NCI-H345 treated with DMSO at 0.1 percent for 48 hours (cell line): Measurements from ENCODE around the gene FRRS1.

Source experiments
- DNase-seq: peaks from one replicate; lab custom pipeline; 2025; ENCODE audit not compliant: unreplicated experiment; lab: John Stamatoyannopoulos, UW

Gene FRRS1

GRCh38 chr1:99731384-99731783 is 35.1 kb downstream of the FRRS1 start:
- no peak for DNase-seq

- no peak for DNase-seq
Observed at GRCh38 chr1:99728494-99729235, 37.8 kb downstream of the FRRS1 start.

DNA sequence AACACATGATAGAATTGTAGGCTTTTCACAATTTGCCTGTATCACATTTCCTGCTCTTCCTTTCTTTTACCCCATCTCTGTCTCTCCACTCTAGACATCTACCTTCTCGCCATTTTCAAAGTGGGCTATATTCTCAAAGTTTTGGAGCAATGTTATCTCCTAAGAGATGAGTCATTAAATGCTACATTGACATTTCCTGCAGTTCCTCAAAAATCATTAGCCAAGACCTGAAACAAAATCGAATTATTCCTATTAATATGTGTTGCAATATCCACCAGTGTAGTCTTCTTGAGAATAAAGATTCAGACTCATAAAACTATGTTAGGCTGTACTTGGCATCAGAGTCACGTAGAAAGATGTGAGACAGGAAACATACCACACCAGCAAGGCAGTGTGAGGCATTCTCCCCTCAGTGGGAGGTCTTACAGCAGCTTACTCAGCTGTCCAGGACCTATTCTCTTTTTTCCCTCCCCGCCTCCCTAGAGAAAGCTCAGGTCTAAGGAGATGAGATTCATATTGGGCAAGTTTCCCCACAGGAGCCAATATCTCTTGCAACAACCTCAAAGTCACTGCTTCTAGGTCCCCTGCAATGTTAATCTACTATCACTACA is 38.8 kb downstream of the FRRS1 start:
- DNase-seq, result no peak

DNA sequence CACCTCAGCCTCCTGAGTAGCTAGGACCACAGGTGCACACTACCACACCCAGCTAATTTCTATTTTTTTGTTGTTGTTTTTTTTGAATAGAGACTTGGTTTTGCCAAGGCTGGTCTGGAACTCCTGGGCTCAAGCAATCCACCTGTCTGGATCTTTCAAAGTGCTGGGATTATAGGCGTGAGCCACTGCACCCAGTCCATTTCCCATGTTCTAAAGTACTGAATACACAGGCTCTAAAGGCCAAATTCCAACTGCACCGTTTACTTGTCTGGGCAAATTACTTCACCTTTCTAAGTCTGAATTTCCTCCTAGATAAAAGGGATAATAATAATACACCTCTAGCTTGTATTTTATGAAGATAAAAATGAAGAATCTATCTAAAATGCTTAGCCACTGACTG is 39.6 kb downstream of the FRRS1 start:
- no peak for DNase-seq

DNA sequence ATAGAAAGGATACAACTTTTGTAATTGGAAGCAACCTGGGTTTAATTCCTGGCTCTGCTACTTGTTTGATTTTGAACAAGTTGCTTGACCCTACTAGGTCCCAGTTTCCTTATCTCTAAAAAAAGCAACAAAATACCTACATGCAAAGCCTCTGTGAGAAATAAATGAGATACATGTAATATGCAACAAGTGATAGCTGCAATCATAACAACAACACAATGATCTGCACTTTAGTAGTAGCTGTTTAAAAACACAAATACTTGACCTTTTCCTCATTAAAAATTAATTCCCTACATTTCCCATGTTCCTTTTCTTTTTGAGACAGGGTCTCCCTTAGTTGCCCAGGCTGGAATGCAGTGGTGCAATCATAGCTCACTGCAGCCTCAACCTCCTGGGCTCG is 40.0 kb downstream of the FRRS1 start:
- no peak for DNase-seq

GRCh38 chr1:99725996-99726395 is 40.4 kb downstream of the FRRS1 start:
- no peak for DNase-seq

GRCh38 chr1:99723251-99723650 is 43.2 kb downstream of the FRRS1 start:
- DNase-seq, result no peak

DNA sequence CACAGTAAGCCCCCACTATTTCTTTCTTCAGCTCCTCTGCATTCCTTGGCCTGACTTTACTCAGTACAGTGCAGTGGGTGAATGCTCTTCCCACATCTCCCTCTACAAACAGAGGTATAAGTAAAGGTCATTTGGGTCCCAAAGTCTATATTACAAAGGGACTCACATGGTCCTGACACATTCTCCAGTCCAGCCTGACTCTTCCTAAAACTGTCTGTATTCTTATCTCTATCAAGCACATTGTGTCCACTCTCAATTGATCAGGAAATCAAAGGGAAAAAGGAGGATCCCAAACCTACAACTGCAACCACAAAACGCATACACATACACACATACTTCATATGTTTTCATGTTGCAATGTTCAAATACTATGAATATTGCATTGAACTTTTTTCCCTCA is 49.4 kb downstream of the FRRS1 start:
- DNase-seq, result no peak

DNA sequence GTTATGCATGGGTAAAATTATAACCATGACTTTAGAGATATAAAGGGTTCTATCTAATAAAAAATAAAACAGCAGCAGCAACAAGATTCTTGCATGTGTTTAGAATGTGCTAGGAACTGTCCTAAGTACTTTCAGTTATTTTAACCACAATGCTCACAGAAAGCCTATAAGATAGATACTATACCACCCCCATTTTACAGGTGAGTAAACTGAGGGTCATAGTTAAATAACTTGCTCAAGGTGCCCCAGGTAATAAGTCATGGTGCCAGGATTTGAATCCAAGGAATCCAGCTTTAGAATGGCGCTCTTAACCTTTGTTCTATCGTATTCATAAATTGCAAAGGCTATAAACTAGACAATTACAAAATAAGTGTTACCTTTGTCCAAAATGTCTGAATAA is 53.4 kb downstream of the FRRS1 start:
- no peak for DNase-seq

DNA sequence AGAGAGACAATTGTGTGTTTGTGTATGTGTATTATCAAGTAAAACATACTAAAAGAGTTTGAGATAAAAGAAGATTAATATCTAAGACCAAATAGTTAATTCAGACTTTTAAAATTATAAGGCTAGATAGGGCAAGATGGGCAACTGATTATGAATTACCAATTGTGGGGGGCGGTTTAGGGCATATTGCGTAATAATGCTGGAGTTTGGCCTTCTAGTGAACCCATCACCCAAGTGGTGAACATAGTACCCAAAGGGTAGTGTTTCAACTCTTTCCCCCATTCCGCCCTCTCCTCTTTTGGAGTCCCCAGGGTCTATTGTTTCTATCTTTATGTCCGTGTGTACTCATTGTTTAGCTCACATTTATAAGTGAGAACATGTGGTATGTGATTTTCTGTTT is 55.4 kb downstream of the FRRS1 start:
- DNase-seq, result no peak

- DNase-seq, result peak; percentile 40
Observed at GRCh38 chr1:99707535-99708142, 58.8 kb downstream of the FRRS1 start.

GRCh38 chr1:99705385-99705784 is 61.0 kb downstream of the FRRS1 start:
- no peak for DNase-seq

DNA sequence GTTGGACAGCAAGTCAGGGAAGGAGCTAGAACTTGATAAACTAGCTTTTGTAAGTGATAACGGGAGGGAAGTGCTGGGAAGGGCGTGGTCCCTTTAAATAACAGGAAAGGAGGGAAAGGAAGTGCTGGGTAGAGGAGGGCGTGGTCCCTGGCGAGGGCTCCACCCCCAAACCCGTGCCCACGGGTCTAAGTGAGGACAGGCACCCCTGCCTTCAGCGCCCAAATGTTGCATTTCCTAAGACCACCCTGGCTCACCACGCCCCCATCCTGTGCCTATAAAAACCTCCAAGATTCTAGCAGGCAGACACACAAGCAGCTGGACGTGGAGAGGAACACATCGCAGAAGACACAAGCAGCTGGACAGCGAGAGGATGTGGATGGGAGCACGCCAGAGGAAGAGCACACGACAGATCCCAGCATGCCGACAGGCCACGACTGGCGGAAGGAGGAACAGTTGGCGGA is 62.0 kb downstream of the FRRS1 start:
- DNase-seq, result no peak

- no peak for DNase-seq
Observed at GRCh38 chr1:99702221-99702620, 64.2 kb downstream of the FRRS1 start.

DNA sequence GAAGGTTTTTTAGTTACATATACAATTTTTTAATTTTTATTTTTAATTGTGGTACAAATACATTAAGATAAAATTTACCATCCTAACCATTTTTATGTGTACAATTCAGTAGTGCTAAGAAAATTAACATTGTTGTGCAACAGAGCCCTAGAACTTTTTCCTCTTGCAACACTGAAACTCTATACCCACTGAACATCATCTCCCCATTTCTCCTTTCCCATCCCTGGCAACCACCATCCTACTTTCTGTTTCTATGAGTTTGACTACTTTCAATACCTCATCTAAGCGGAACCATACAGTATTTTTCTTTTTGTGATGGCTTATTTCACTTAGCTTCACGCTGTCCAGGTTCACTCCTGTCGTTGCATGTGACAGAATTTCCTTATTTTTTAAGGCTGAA is 66.4 kb downstream of the FRRS1 start:
- DNase-seq, result no peak

GRCh38 chr1:99697580-99697979 is 68.9 kb downstream of the FRRS1 start:
- no peak for DNase-seq

GRCh38 chr1:99696616-99697015 is 69.8 kb downstream of the FRRS1 start:
- DNase-seq, result no peak

GRCh38 chr1:99691175-99691574 is 75.3 kb downstream of the FRRS1 start:
- DNase-seq, result no peak

DNA sequence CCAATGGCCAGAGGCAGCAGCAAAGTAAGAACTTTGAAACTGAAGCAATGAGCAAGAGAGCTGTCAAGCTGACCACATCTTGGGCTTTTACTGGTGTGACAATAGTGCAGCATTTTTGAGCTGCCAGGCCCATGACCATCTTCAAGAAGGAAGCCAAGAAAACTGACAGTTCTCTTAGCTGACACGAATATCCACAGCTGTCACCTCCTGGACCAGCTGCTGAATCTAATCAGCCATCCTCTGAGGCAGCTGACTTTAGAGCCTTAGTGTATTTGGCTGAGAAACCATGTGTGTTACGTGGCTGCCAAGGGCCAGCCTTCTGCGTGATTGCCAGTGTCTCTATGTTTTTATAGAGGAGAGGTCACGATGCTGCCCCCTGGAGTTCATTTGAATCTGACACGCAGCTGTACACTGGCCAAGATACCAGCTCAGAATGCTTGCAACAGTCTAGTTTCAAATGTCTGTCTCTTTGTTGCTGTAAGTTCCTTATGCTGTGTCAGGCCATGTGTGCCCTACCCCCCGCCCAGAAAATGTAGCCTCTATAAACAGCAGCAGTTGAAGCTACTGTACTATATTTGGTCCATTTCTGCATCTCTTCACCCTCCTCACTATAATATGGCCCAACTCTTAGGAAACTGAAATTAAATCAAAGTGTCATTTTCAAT is 80.8 kb downstream of the FRRS1 start:
- no peak for DNase-seq

- no peak for DNase-seq
Observed at GRCh38 chr1:99682291-99682751, 84.1 kb downstream of the FRRS1 start.

DNA sequence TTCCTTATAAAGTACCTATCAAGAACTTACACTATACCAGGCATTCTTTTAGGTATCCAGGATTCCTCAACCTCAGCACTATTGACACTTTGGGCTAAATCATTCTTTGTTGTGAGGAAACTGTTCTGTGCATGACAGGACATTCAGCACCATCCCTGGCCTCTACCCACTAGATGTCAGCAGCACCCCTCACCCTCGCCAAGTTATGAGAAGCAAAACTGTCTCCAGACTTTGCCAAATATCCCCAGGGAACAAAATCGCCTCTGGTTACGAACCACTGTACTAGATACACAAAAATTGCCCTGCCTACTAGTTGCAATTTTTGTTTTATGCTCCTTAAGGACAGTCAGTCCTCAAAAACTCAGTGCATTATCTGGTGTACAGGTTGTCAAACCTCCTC is 84.9 kb downstream of the FRRS1 start:
- no peak for DNase-seq

DNA sequence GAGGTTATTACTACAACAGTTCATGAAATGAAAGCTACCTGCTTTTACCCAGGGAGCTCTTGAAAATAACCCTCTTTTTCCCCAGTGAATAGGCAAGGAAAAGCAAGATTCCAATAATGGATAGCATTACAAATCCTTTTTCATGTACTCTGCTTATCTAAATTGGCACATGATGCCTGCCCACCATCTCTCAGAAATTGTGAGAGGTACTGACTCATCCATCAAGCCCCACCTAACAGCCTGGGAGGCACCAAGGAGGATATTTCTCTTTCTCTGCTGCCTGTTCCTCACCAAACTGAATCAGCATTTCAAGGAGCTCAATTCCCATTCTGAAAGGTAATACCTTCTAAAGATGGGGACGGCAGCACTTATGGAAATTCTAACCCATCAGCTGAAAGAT is 86.2 kb downstream of the FRRS1 start:
- DNase-seq, result no peak
